Keratinocyte (primary cell): ENCODE results near the gene SPNS1. TPM values are rescaled to one million over a fixed set of nuclear protein-coding genes. Genes with fewer than 3 reads are reported as not detected.

Experiments used
- DNase-seq: peaks from one replicate; pipeline ENCODE4 v3.0.0-alpha.2; 2011; ENCODE audit warnings: low read depth, missing footprints, low spot score
- FAIRE-seq: peaks from 2 replicates; lab custom pipeline; 2011; peaks lifted over from hg19 to GRCh38; lab: Jason Lieb, UNC
- H2AFZ ChIP-seq: 2 replicates; pipeline ENCODE4 v1.6.0; 2012; ENCODE audit warnings: low read length, control low read depth, inconsistent platforms; ENCODE audit not compliant: control insufficient read depth
- H3K27ac ChIP-seq: 2 replicates; pipeline ENCODE4 v1.5.1; 2011; ENCODE audit warnings: low read length; ENCODE audit not compliant: control insufficient read depth, insufficient read depth
- H3K27me3 ChIP-seq: 3 replicates; pipeline ENCODE4 v1.6.0; 2011; ENCODE audit warnings: low read length; ENCODE audit not compliant: control insufficient read depth, insufficient read depth; ENCODE audit errors: extremely low read depth
- H3K36me3 ChIP-seq, 2 experiments: 2 replicates in 1 of 2; 3 replicates in 1 of 2; pipeline ENCODE4 v1.5.1; 2011; ENCODE audit warnings: low read length in 2 of 2, mild to moderate bottlenecking in 1 of 2; ENCODE audit not compliant: control insufficient read depth in 2 of 2, insufficient read depth in 2 of 2; ENCODE audit errors: extremely low read depth in 1 of 2
- H3K4me1 ChIP-seq: 3 replicates; pipeline ENCODE4 v1.5.1; 2011; ENCODE audit warnings: low read length; ENCODE audit not compliant: control insufficient read depth, insufficient read depth; ENCODE audit errors: extremely low read depth
- H3K4me2 ChIP-seq: 3 replicates; pipeline ENCODE4 v1.6.0; 2011; ENCODE audit warnings: low read depth, low read length; ENCODE audit not compliant: control insufficient read depth, insufficient read depth; ENCODE audit errors: extremely low read depth
- H3K4me3 ChIP-seq, 3 experiments: fragments of 200-600 bp in 1 of 3; sonication (generic) in 1 of 3; 2 replicates in 2 of 3; 3 replicates in 1 of 3; pipeline ENCODE4 v1.5.1; 2011 to 2016; ENCODE audit warnings: low read length in 3 of 3, mild to moderate bottlenecking in 3 of 3, control low read depth in 2 of 3, inconsistent platforms in 1 of 3, low read depth in 1 of 3, mixed read lengths in 1 of 3, mixed run types in 1 of 3, moderate library complexity in 1 of 3; ENCODE audit not compliant: control insufficient read depth in 2 of 3, insufficient read depth in 2 of 3; ENCODE audit errors: extremely low read depth in 1 of 3
- H3K79me2 ChIP-seq: 2 replicates; pipeline ENCODE4 v1.6.0; 2012; ENCODE audit warnings: low read length; ENCODE audit not compliant: control insufficient read depth, insufficient read depth
- H3K9ac ChIP-seq: 3 replicates; pipeline ENCODE4 v1.6.0; 2011; ENCODE audit warnings: low read length; ENCODE audit not compliant: control insufficient read depth, insufficient read depth; ENCODE audit errors: extremely low read depth
- H3K9me1 ChIP-seq: 3 replicates; pipeline ENCODE4 v1.6.0; 2011; ENCODE audit warnings: low read length; ENCODE audit not compliant: control insufficient read depth, insufficient read depth; ENCODE audit errors: extremely low read depth
- H3K9me3 ChIP-seq: 2 replicates; pipeline ENCODE4 v1.5.1; 2012; ENCODE audit warnings: low read depth, low read length; ENCODE audit not compliant: control insufficient read depth
- H4K20me1 ChIP-seq: 3 replicates; pipeline ENCODE4 v1.6.0; 2011; ENCODE audit warnings: low read length; ENCODE audit not compliant: control insufficient read depth, insufficient read depth; ENCODE audit errors: extremely low read depth
- CTCF ChIP-seq, 3 experiments: IDR thresholded peaks in 1 of 3; conservative IDR thresholded peaks in 1 of 3; optimal IDR thresholded peaks in 1 of 3; 2 replicates in 2 of 3; 3 replicates in 1 of 3; pipeline versions ENCODE3 to v1.5.1; 2011; ENCODE audit warnings: low read length in 3 of 3, mild to moderate bottlenecking in 3 of 3, moderate library complexity in 2 of 3, control low read depth in 1 of 3, inconsistent platforms in 1 of 3; ENCODE audit not compliant: insufficient read depth in 2 of 3; ENCODE audit errors: extremely low read depth in 1 of 3
- EZH2 ChIP-seq: IDR thresholded peaks from one replicate; pipeline ENCODE4 v1.6.1; 2012; ENCODE audit warnings: inconsistent platforms, mild to moderate bottlenecking, low read length, moderate library complexity
- dilution Hi-C: fragments of 300-500 bp; cut with MboI; formaldehyde crosslinking; loops from one replicate; pipeline ENCODE4 v1.7.0; 2020; ENCODE audit warnings: low sequenced_read_pairs; ENCODE audit not compliant: extremely low pct_ligation_motif_present
- polyA plus RNA-seq, 5 experiments: library from polyadenylated mRNA; depleted of rRNA in 3 of 5; stranded (reverse) in 3 of 5; stranded (forward) in 1 of 5; unstranded in 1 of 5; fragments of >200 nt; gene quantifications; 1 replicate in 1 of 5; 2 replicates in 3 of 5; 3 replicates in 1 of 5; pipeline versions ENCODE4 v1.2.1 to v1.2.3, GENCODE V29; 2011 to 2012; ENCODE audit warnings: missing spikeins in 2 of 5, low read depth in 1 of 5, low replicate concordance in 1 of 5

Gene SPNS1
- polyA plus RNA-seq, 1 donor (not counting 4 experiments of a cell fraction or from before 2014, with no cell fraction given) = 16.3 TPM

DNA sequence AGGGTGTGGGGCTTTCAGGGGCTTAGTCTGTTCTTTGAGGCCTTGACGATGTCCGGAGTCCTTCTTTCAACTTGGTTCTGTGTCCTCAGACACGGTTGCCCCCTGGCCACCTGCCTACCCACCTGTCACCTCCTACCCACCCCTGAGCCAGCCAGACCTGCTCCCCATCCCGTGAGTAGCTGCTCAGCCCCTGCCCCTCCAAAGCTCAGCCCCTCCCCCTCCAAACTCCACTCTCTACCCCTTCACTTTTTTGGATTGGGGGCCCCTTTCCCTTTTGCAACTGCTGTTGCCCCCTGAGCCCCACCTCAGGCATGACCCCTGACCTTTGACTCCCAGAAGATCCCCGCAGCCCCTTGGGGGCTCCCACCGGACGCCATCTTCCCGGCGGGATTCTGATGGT, 11.5 kb downstream of the SPNS1 start:
- DNase-seq = no peak

DNA sequence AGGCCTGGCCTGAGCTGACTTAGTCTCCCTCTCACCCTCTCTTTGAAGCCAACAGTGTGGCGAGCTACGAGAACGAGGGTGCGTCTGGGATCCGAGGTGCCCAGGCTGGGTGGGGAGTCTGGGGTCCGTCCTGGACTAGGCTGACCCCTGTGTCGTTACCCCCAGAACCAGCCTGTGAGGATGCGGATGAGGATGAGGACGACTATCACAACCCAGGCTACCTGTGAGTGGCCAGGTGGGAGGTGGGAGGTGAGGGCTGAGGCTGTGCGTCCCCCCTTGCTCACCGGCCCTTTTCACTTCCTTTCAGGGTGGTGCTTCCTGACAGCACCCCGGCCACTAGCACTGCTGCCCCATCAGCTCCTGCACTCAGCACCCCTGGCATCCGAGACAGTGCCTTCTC, 11.9 kb downstream of the SPNS1 start:
- no peak overlapping the region for H3K4me2 ChIP-seq
- H2AFZ ChIP-seq = no peak overlapping the region
- H3K27ac ChIP-seq = no peak overlapping the region
- TF ChIP-seq CTCF (optimal IDR thresholded peaks at IDR 0.05 in 1 of 3, IDR thresholded peaks at IDR 0.05 in 1 of 3, conservative IDR thresholded peaks at IDR 0.05 in 1 of 3; ENCODE audit: extremely low read depth in 1 of 3, insufficient read depth in 2 of 3, low read length in 3 of 3) (no peak), EZH2 (no peak)
- H3K9me1 ChIP-seq = no peaks in the 10 kb centered on the region
- peaks cover 1% of the 10 kb centered on the region for H3K9me3 ChIP-seq
- dilution Hi-C loops = no loop called here
- H3K27me3 ChIP-seq = no peaks in the 10 kb centered on the region
- no peak for FAIRE-seq
- H3K36me3 ChIP-seq = peaks cover 16 to 25% of the 10 kb centered on the region in 2 experiments
- H4K20me1 ChIP-seq = no peaks in the 10 kb centered on the region
- H3K4me3 ChIP-seq = no peak overlapping the region
- H3K4me1 ChIP-seq = no peaks in the 10 kb centered on the region
- H3K9ac ChIP-seq = no peak overlapping the region
- DNase-seq = no peak
- H3K79me2 ChIP-seq = no peaks in the 10 kb centered on the region

More for the DNA sequence above, 11.5 kb downstream of the SPNS1 start:
- Histone ChIP-seq H3K4me1 (no peaks in the 10 kb centered on the region), H3K4me2 (no peak overlapping the region), H3K36me3 (peaks cover 17 to 29% of the 10 kb centered on the region in 2 experiments), H3K9ac (no peak overlapping the region), H3K79me2 (no peaks in the 10 kb centered on the region), H3K4me3 (no peak overlapping the region), H3K27me3 (no peaks in the 10 kb centered on the region), H2AFZ (no peak overlapping the region), H4K20me1 (no peaks in the 10 kb centered on the region), H3K9me1 (no peaks in the 10 kb centered on the region), H3K9me3 (peaks cover 1% of the 10 kb centered on the region), H3K27ac (no peak overlapping the region)
- dilution Hi-C loops = no loop called here
- FAIRE-seq = no peak
- TF ChIP-seq CTCF (optimal IDR thresholded peaks at IDR 0.05 in 1 of 3, IDR thresholded peaks at IDR 0.05 in 1 of 3, conservative IDR thresholded peaks at IDR 0.05 in 1 of 3; ENCODE audit: extremely low read depth in 1 of 3, insufficient read depth in 2 of 3, low read length in 3 of 3) (no peak), EZH2 (no peak)
